ENCODE measurements around the gene KIAA0232. TPM values are rescaled to one million over a fixed set of nuclear protein-coding genes. Genes with fewer than 3 reads are reported as not detected.
A peak's percentile ranks its signal among the peaks of the same experiment; 100 is the strongest.

Gene KIAA0232
- total and polyA plus RNA-seq, 9 of the 15 experiments (the other 6 are each of a cell fraction or from before 2014, with no cell fraction given): 3.5 to 17.4 (median 13.0) TPM

DNA sequence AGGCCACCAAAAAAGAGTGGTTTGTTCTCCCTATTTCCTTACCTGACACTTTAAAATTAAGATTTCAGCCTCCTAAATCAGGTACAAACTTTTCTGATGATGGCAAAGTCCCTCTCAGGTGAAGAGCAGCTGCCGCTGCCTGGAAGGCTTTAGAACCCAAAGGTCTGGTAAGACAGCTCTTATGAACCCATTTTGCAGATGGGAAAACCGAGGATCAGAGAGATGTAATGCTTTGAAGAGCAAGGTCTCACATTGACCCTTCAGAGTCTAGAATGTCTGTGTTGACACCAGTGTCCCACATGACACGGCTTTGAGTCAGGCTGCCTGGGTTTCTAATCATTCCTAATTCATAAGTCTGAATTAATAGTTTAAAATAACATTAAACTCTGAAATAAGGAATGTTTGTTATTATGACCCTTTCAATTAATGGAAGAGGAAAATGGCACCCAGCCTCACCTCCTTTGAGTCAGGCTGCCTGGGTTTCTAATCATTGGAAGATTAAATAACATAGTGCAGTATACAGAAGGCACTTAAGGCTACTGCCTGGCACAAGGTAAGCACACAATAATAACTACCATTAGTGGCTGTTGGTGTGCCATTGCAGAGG, 27.9 kb upstream of the KIAA0232 start:
- no peak for DNase-seq (ENCODE audit: extremely low read depth in 1 of 4, low spot score in 3 of 4)
- Histone ChIP-seq H3K9me3 (replicated peaks; ENCODE audit: control insufficient read depth, insufficient read depth, low read depth, low read length) (no peaks in the 10 kb centered on the region), H3K79me2 (ENCODE audit: control insufficient read depth, insufficient read depth, low read length) (no peaks in the 10 kb centered on the region), H3K4me2 (ENCODE audit: insufficient read depth, low read length) (no peak overlapping the region), H2AFZ (ENCODE audit: low read depth, low read length) (peak overlapping the region; percentile 45), H3K4me3 (no peak overlapping the region), H3K4me1 (replicated peaks in 1 of 2; ENCODE audit: control insufficient read depth in 2 of 2, insufficient read depth in 2 of 2, low read length in 2 of 2) (peaks cover 48 to 51% of the 10 kb centered on the region in 2 experiments), H4K20me1 (replicated peaks; ENCODE audit: control insufficient read depth, insufficient read depth, low read length) (no peaks in the 10 kb centered on the region), H3K27me3 (ENCODE audit: control insufficient read depth in 2 of 2, insufficient read depth in 2 of 2, low read length in 2 of 2) (no peaks in the 10 kb centered on the region), H3K9me1 (ENCODE audit: control insufficient read depth, insufficient read depth, low read length) (no peaks in the 10 kb centered on the region), H3K27ac (ENCODE audit: extremely low read depth, low read depth, low read length) (peak overlapping the region; percentile 42; the same call in 1 of the 3 replicates), H3K9ac (ENCODE audit: insufficient read depth in 1 of 2, low read depth in 2 of 2, low read length in 2 of 2) (peak overlapping the region in 1 of 2 experiments; percentile 2; a peak in 1 of 4 replicates), H3K36me3 (ENCODE audit: control insufficient read depth, insufficient read depth, low read length) (no peaks in the 10 kb centered on the region)
- POLR2A ChIA-PET: no interaction called here
- 71% methylated on average over 3 of the region's 3 CpGs for WGBS (ENCODE audit: insufficient coverage, low coverage, missing lambda C conversion rate)
- no peak for FAIRE-seq
- BruUV-seq (replicated peaks): no TSS peak
- intact Hi-C loops (cut with micrococcal nuclease) (no loop called here), in situ Hi-C loops (cut with MboI) (no loop called here)
- CTCF ChIA-PET (ENCODE audit: low intra/inter-chr PET ratio): interaction anchor here (0.5 kb wide), 1 partner anchor 155 kb away, joined by 4 read pairs; the partner anchor contains the start of gene TBC1D14
- ATAC-seq: no peak
- TF ChIP-seq, protein P1, sequence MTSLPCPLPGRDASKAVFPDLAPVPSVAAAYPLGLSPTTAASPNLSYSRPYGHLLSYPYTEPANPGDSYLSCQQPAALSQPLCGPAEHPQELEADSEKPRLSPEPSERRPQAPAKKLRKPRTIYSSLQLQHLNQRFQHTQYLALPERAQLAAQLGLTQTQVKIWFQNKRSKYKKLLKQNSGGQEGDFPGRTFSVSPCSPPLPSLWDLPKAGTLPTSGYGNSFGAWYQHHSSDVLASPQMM (CRISPR knock-in tag; IDR thresholded peaks at IDR 0.05): no peak
- TF ChIP-seq NR3C1 (CRISPR knock-in tag; IDR thresholded peaks at IDR 0.05) (no peak), SRSF7 (optimal IDR thresholded peaks at IDR 0.05; ENCODE audit: low read depth, low read length) (no peak), IRF2 (CRISPR knock-in tag; IDR thresholded peaks at IDR 0.05) (no peak), MEF2A (IDR thresholded peaks at IDR 0.05; ENCODE audit: control insufficient read depth, low read depth, low read length) (no peak), POLR3A (IDR thresholded peaks at IDR 0.05; ENCODE audit: borderline replicate concordance, extremely low read depth, insufficient read depth, insufficient read length) (no peak), SMARCA4 (IDR thresholded peaks at IDR 0.05) (no peak), PHF8 (IDR thresholded peaks at IDR 0.05; ENCODE audit: borderline replicate concordance, low read length) (no peak), SRSF9 (IDR thresholded peaks at IDR 0.05; ENCODE audit: borderline replicate concordance, low read depth, low read length) (no peak), ZNF707 (CRISPR knock-in tag; conservative IDR thresholded peaks at IDR 0.05) (no peak), ZNF12 (CRISPR knock-in tag; IDR thresholded peaks at IDR 0.05) (no peak), GATAD2A (IDR thresholded peaks at IDR 0.05) (no peak), MED1 (CRISPR knock-in tag; IDR thresholded peaks at IDR 0.05; ENCODE audit: borderline replicate concordance) (no peak), ARNT (IDR thresholded peaks at IDR 0.05) (no peak), CREM (IDR thresholded peaks at IDR 0.05; ENCODE audit: low read depth) (no peak), HDAC1 (IDR thresholded peaks at IDR 0.05) (0 out of 4 replicates have a peak, but pooled peaks have one; percentile 41 to 46), PCBP2 (IDR thresholded peaks at IDR 0.05; ENCODE audit: low read depth, low read length, poor library complexity, severe bottlenecking) (no peak), THRAP3 (IDR thresholded peaks at IDR 0.05; ENCODE audit: borderline replicate concordance) (no peak), XRCC3 (IDR thresholded peaks at IDR 0.05) (no peak), NELFE (IDR thresholded peaks at IDR 0.05; ENCODE audit: insufficient read depth, insufficient read length) (no peak)
- TF ChIP-seq, protein P2, sequence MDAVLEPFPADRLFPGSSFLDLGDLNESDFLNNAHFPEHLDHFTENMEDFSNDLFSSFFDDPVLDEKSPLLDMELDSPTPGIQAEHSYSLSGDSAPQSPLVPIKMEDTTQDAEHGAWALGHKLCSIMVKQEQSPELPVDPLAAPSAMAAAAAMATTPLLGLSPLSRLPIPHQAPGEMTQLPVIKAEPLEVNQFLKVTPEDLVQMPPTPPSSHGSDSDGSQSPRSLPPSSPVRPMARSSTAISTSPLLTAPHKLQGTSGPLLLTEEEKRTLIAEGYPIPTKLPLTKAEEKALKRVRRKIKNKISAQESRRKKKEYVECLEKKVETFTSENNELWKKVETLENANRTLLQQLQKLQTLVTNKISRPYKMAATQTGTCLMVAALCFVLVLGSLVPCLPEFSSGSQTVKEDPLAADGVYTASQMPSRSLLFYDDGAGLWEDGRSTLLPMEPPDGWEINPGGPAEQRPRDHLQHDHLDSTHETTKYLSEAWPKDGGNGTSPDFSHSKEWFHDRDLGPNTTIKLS (IDR thresholded peaks at IDR 0.05; ENCODE audit: borderline replicate concordance, low read depth): no peak
- TF ChIP-seq, protein P3, sequence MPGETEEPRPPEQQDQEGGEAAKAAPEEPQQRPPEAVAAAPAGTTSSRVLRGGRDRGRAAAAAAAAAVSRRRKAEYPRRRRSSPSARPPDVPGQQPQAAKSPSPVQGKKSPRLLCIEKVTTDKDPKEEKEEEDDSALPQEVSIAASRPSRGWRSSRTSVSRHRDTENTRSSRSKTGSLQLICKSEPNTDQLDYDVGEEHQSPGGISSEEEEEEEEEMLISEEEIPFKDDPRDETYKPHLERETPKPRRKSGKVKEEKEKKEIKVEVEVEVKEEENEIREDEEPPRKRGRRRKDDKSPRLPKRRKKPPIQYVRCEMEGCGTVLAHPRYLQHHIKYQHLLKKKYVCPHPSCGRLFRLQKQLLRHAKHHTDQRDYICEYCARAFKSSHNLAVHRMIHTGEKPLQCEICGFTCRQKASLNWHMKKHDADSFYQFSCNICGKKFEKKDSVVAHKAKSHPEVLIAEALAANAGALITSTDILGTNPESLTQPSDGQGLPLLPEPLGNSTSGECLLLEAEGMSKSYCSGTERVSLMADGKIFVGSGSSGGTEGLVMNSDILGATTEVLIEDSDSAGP (CRISPR knock-in tag; IDR thresholded peaks at IDR 0.05): no peak

Data from K562 (cell line).